GM04504 (cell line): ENCODE data around the gene CNGA3.
A peak's percentile ranks its signal among the peaks of the same experiment; 100 is the strongest.

Source experiments
- DNase-seq: peaks from one replicate; pipeline ENCODE4 v3.0.0-alpha.2; 2012; ENCODE audit warnings: low read depth

The CNGA3 gene

GRCh38 chr2:98378196-98378595, 31.9 kb downstream of the CNGA3 start:
- DNase-seq, result no peak

GRCh38 chr2:98378901-98379300, 32.6 kb downstream of the CNGA3 start:
- peak; percentile 19 for DNase-seq

- no peak for DNase-seq
Measured at GRCh38 chr2:98379311-98380202, 33.3 kb downstream of the CNGA3 start.

- DNase-seq, result no peak
Measured at GRCh38 chr2:98380203-98380535, 33.9 kb downstream of the CNGA3 start.

- DNase-seq, result no peak
Measured at GRCh38 chr2:98381494-98381893, 35.2 kb downstream of the CNGA3 start.

GRCh38 chr2:98382086-98382485, 35.8 kb downstream of the CNGA3 start:
- DNase-seq, result no peak

- no peak for DNase-seq
Measured at GRCh38 chr2:98382739-98383138, 36.5 kb downstream of the CNGA3 start.

- no peak for DNase-seq
Measured at GRCh38 chr2:98383166-98383565, 36.9 kb downstream of the CNGA3 start.

GRCh38 chr2:98385050-98385699, 38.9 kb downstream of the CNGA3 start:
- peak; percentile 46 for DNase-seq

- DNase-seq, result no peak
Measured at GRCh38 chr2:98387478-98387877, 41.2 kb downstream of the CNGA3 start.

GRCh38 chr2:98388081-98388480, 41.8 kb downstream of the CNGA3 start:
- no peak for DNase-seq

- no peak for DNase-seq
Measured at GRCh38 chr2:98388601-98389250, 42.5 kb downstream of the CNGA3 start.

GRCh38 chr2:98389251-98389605, 43.0 kb downstream of the CNGA3 start:
- no peak for DNase-seq

- DNase-seq, result no peak
Measured at GRCh38 chr2:98390571-98391476, 44.6 kb downstream of the CNGA3 start.

GRCh38 chr2:98391581-98392270, 45.5 kb downstream of the CNGA3 start:
- DNase-seq, result no peak

- no peak for DNase-seq
Measured at GRCh38 chr2:98393354-98393753, 47.1 kb downstream of the CNGA3 start.

GRCh38 chr2:98394595-98395153, 48.4 kb downstream of the CNGA3 start:
- no peak for DNase-seq

- no peak for DNase-seq
Measured at GRCh38 chr2:98395977-98396376, 49.7 kb downstream of the CNGA3 start.

- no peak for DNase-seq
Measured at GRCh38 chr2:98396745-98397355, 50.6 kb downstream of the CNGA3 start.

- no peak for DNase-seq
Measured at GRCh38 chr2:98399140-98399539, 52.9 kb downstream of the CNGA3 start.

GRCh38 chr2:98403878-98404277, 57.6 kb downstream of the CNGA3 start:
- no peak for DNase-seq
